HepG2 (cell line): ENCODE data around the gene ARHGAP26. TPM values are rescaled to one million over a fixed set of nuclear protein-coding genes. Genes with fewer than 3 reads are reported as not detected.

Experiments
- AKAP8 ChIP-seq: sonication (generic); formaldehyde crosslinking; IDR thresholded peaks from 2 replicates; pipeline ENCODE4 v1.5.1; 2020; ENCODE audit warnings: mild to moderate bottlenecking, missing genetic modification reagents
- BCL6 ChIP-seq: IDR thresholded peaks from 2 replicates; pipeline ENCODE4 v1.6.1; 2016; ENCODE audit warnings: missing genetic modification reagents, missing compliant biosample characterization
- CEBPB ChIP-seq: IDR thresholded peaks from 2 replicates; pipeline ENCODE4 v1.6.1; 2011; ENCODE audit warnings: low read depth, low read length, improper control_type of control experiment, borderline replicate concordance
- CREB1 ChIP-seq, 2 experiments: fragments of 450-650 bp in 1 of 2; IDR thresholded peaks; 2 replicates each; pipeline ENCODE4 v1.6.1; 2016 to 2017; ENCODE audit warnings: control low read depth in 1 of 2, mild to moderate bottlenecking in 1 of 2, missing compliant biosample characterization in 1 of 2, missing genetic modification characterization in 1 of 2
- DNMT3B ChIP-seq: conservative IDR thresholded peaks from 2 replicates; pipeline ENCODE4 v1.6.1; 2016; ENCODE audit warnings: missing biosample characterization, control low read depth
- DPF2 ChIP-seq: sonication (generic); formaldehyde crosslinking; IDR thresholded peaks from 2 replicates; pipeline ENCODE4 v1.4.0; 2020; ENCODE audit warnings: mild to moderate bottlenecking, low read depth, missing genetic modification reagents, borderline replicate concordance
- EP300 ChIP-seq, 3 experiments: sonication (generic) in 1 of 3; formaldehyde crosslinking in 1 of 3; IDR thresholded peaks; 2 replicates each; pipeline versions ENCODE4 v1.5.1 to v1.6.1; 2011 to 2020; ENCODE audit warnings: low read depth in 2 of 3, low read length in 2 of 3, borderline replicate concordance in 1 of 3, improper control_type of control experiment in 1 of 3, mild to moderate bottlenecking in 1 of 3, missing genetic modification reagents in 1 of 3, moderate library complexity in 1 of 3
- FOXA3 ChIP-seq: IDR thresholded peaks from 2 replicates; pipeline ENCODE4 v1.6.1; 2016; ENCODE audit warnings: missing genetic modification reagents, missing compliant biosample characterization
- HNRNPK ChIP-seq: fragments of 200-400 bp; formaldehyde crosslinking; IDR thresholded peaks from 2 replicates; pipeline ENCODE4 v1.6.1; 2018; ENCODE audit warnings: low read length, low read depth, moderate library complexity, mild to moderate bottlenecking; ENCODE audit not compliant: poor library complexity, severe bottlenecking
- HOXD1 ChIP-seq: sonication (generic); formaldehyde crosslinking; IDR thresholded peaks from 2 replicates; pipeline ENCODE4 v1.5.0; 2020; ENCODE audit warnings: missing genetic modification reagents
- KDM4B ChIP-seq: sonication (generic); formaldehyde crosslinking; IDR thresholded peaks from 2 replicates; pipeline ENCODE4 v1.4.0; 2020; ENCODE audit warnings: missing genetic modification reagents
- SP5 ChIP-seq: IDR thresholded peaks from 2 replicates; pipeline ENCODE4 v1.6.1; 2016; ENCODE audit warnings: low read depth, borderline replicate concordance
- TBL1XR1 ChIP-seq: fragments of 150-350 bp; IDR thresholded peaks from 2 replicates; pipeline ENCODE4 v1.6.1; 2014; ENCODE audit warnings: borderline replicate concordance, low read length; ENCODE audit not compliant: partially characterized antibody
- TBX2 ChIP-seq: sonication (generic); formaldehyde crosslinking; IDR thresholded peaks from 2 replicates; pipeline ENCODE4 v1.5.0; 2020; ENCODE audit warnings: missing genetic modification reagents, mild to moderate bottlenecking, borderline replicate concordance
- ZBTB7B ChIP-seq: sonication (generic); formaldehyde crosslinking; IDR thresholded peaks from 2 replicates; pipeline ENCODE4 v1.4.0; 2020; ENCODE audit warnings: missing genetic modification reagents
- ZGPAT ChIP-seq: IDR thresholded peaks from 2 replicates; pipeline ENCODE4 v1.6.1; 2016; ENCODE audit warnings: mild to moderate bottlenecking
- ZMYM4 ChIP-seq: sonication (generic); formaldehyde crosslinking; IDR thresholded peaks from 2 replicates; pipeline ENCODE4 v1.8.1; 2023; ENCODE audit warnings: mild to moderate bottlenecking, missing genetic modification reagents
- ZNF503 ChIP-seq: sonication (generic); formaldehyde crosslinking; IDR thresholded peaks from 2 replicates; pipeline ENCODE4 v1.4.0; 2020; ENCODE audit warnings: missing genetic modification reagents
- polyA plus RNA-seq, 8 experiments: library from polyadenylated mRNA; depleted of rRNA in 3 of 8; stranded (reverse) in 7 of 8; unstranded in 1 of 8; fragments of >200 nt; fragmentation: Illumina TruSeq in 4 of 8; extraction: Trizol in 4 of 8; gene quantifications; 2 replicates each; pipeline versions ENCODE4 v1.2.1 to v1.2.3, GENCODE V29; 2011 to 2016; ENCODE audit warnings: low read depth in 4 of 8, missing spikeins in 1 of 8, mixed read lengths in 1 of 8; ENCODE audit not compliant: insufficient read depth in 1 of 8
- total RNA-seq, 5 experiments: library from RNA; depleted of rRNA; stranded (reverse); fragments of >200 nt; fragmentation: Illumina TruSeq; extraction: Trizol; gene quantifications; 2 replicates each; pipeline ENCODE4 v1.2.3, GENCODE V29; 2016; ENCODE audit warnings: low read depth in 1 of 5

ARHGAP26 gene
- total and polyA plus RNA-seq, 2 of the 13 experiments (the other 11 are each of a cell fraction or from before 2014, with no cell fraction given) = 9.6 to 18.2 TPM

- 0 out of 2 replicates have a peak, but pooled peaks have one; percentile 33 for TF ChIP-seq HOXD1 (CRISPR knock-in tag)
- no peak for TF ChIP-seq CREB1 (IDR thresholded peaks at IDR 0.05)
- TF ChIP-seq CREB1 (CRISPR knock-in tag; IDR thresholded peaks at IDR 0.05) = peak; percentile 39; the same call in 1 of the 2 replicates
- peak; percentile 15; the same call in 1 of the 2 replicates for TF ChIP-seq ZMYM4 (CRISPR knock-in tag)
- peak; percentile 76 for TF ChIP-seq SP5 (CRISPR knock-in tag)
- peak in 1 of 2 experiments; percentile 91; a peak in 2 of 4 replicates for TF ChIP-seq EP300 (IDR thresholded peaks at IDR 0.05; ENCODE audit: low read depth in 2 of 2, low read length in 2 of 2)
- peak; percentile 90 for TF ChIP-seq EP300 (CRISPR knock-in tag; IDR thresholded peaks at IDR 0.05; ENCODE audit: borderline replicate concordance)
- peak; percentile 81 for TF ChIP-seq ZGPAT (CRISPR knock-in tag)
- peak; percentile 24 for TF ChIP-seq HNRNPK
- peak; percentile 95 for TF ChIP-seq TBL1XR1
- peak; percentile 24; the same call in 1 of the 2 replicates for TF ChIP-seq CEBPB
- TF ChIP-seq KDM4B = no peak
- no peak for TF ChIP-seq AKAP8 (CRISPR knock-in tag)
- peak; percentile 57; the same call in 1 of the 2 replicates for TF ChIP-seq DPF2 (CRISPR knock-in tag)
- TF ChIP-seq TBX2 (CRISPR knock-in tag) = peak; percentile 76
- peak; percentile 100 for TF ChIP-seq BCL6
- TF ChIP-seq DNMT3B (CRISPR knock-in tag) = no peak
- no peak for TF ChIP-seq ZBTB7B
- TF ChIP-seq FOXA3 (CRISPR knock-in tag) = peak; percentile 93
- TF ChIP-seq ZNF503 (CRISPR knock-in tag) = peak; percentile 85
These were observed 152.2 kb downstream of the ARHGAP26 start (continued) for GRCh38 chr5:142922223-142922952.
